Measurements from ENCODE around the gene DBF4.

DNA sequence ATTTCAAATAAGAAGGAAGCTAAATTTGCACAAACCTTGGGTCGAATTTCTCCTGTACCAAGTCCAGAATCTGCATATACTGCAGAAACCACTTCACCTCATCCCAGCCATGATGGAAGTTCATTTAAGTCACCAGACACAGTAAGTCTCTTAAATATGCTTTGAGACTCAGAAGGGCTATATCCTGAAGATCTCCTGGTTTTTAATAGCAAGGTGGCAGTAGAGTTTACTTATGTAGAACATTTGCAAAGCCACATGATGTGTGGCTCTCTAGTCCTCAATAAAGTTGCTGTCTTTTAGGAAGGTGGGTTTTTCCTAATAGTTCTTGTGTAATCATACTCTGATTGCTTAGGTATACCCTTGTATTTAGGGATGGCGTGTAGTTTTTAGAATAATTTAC, 8.7 kb downstream of the DBF4 start:
- TF ChIP-seq, protein P1, sequence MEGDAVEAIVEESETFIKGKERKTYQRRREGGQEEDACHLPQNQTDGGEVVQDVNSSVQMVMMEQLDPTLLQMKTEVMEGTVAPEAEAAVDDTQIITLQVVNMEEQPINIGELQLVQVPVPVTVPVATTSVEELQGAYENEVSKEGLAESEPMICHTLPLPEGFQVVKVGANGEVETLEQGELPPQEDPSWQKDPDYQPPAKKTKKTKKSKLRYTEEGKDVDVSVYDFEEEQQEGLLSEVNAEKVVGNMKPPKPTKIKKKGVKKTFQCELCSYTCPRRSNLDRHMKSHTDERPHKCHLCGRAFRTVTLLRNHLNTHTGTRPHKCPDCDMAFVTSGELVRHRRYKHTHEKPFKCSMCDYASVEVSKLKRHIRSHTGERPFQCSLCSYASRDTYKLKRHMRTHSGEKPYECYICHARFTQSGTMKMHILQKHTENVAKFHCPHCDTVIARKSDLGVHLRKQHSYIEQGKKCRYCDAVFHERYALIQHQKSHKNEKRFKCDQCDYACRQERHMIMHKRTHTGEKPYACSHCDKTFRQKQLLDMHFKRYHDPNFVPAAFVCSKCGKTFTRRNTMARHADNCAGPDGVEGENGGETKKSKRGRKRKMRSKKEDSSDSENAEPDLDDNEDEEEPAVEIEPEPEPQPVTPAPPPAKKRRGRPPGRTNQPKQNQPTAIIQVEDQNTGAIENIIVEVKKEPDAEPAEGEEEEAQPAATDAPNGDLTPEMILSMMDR (IDR thresholded peaks at IDR 0.05), result no peak
- TF ChIP-seq POLR2A (IDR thresholded peaks at IDR 0.05), result no peak

All from lower leg skin (tissue), 3 donors.